HG02981 (cell line): ENCODE measurements around the gene LIMS1.
"Not testable (repeated sequence)": the region's sequence is repeated elsewhere in the genome, so short reads cannot be mapped to it uniquely, and the experiment has no call there.

Experiments
- ATAC-seq: cut with Tn5 transposase; IDR thresholded peaks from one replicate; pipeline ENCODE4 v1.9.1; 2021; ENCODE audit warnings: mild to moderate bottlenecking, moderate library complexity; ENCODE audit not compliant: unreplicated experiment

Gene LIMS1

GRCh38 chr2:108716971-108717370 is 182.7 kb downstream of the LIMS1 start:
- ATAC-seq = not testable (repeated sequence)

GRCh38 chr2:108719149-108720044 is 185.1 kb downstream of the LIMS1 start, which contains the start of gene RANBP2:
Gene RANBP2 (plus strand): TSS chr2:108719482. CDS start chr2:108719607, 125 bp downstream.
- ATAC-seq = peak; percentile 98

- ATAC-seq = not testable (repeated sequence)
Observed at GRCh38 chr2:108726048-108726447, 191.8 kb downstream of the LIMS1 start.

- ATAC-seq = not testable (repeated sequence)
Observed at GRCh38 chr2:108734656-108735055, 200.4 kb downstream of the LIMS1 start.
